Measurements from ENCODE around the gene AUH. TPM values are rescaled to one million over a fixed set of nuclear protein-coding genes. Genes with fewer than 3 reads are reported as not detected.
A peak's percentile ranks its signal among the peaks of the same experiment; 100 is the strongest.
"Not testable (repeated sequence)": the region's sequence is repeated elsewhere in the genome, so short reads cannot be mapped to it uniquely, and the experiment has no call there.

AUH gene
- total RNA-seq, 1 donor from 2014 or later, result 9.8 TPM

GRCh38 chr9:91376239-91376638, 14.5 kb upstream of the AUH start:
- Mint-ChIP-seq H3K27me3 (ENCODE audit: low read depth, unreplicated experiment) (no peaks in the 10 kb centered on the region), H3K27ac (ENCODE audit: unreplicated experiment) (no peak overlapping the region), H3K9me3 (ENCODE audit: unreplicated experiment) (peaks cover 3% of the 10 kb centered on the region), H3K4me1 (ENCODE audit: low read depth, unreplicated experiment) (peaks cover 5% of the 10 kb centered on the region), H3K4me3 (ENCODE audit: unreplicated experiment) (no peak overlapping the region), H3K36me3 (ENCODE audit: low read depth, unreplicated experiment) (no peaks in the 10 kb centered on the region)
- no peaks in the 10 kb centered on the region for H3K9me3 ChIP-seq (ENCODE audit: insufficient read depth, low read depth, low read length)
- H3K27me3 ChIP-seq (ENCODE audit: insufficient read depth, low read length), result no peaks in the 10 kb centered on the region
- no peaks in the 10 kb centered on the region for H4K20me1 ChIP-seq (ENCODE audit: insufficient read depth, low read length)
- H3K36me3 ChIP-seq (ENCODE audit: insufficient read depth, low read length), result no peaks in the 10 kb centered on the region
- no peak overlapping the region for H3K4me2 ChIP-seq (ENCODE audit: low read length)
- FAIRE-seq (no peak), DNase-seq (ENCODE audit: low read depth) (peak; percentile 52)
- no peak overlapping the region for H3K9ac ChIP-seq (ENCODE audit: low read length)
- H2AFZ ChIP-seq (ENCODE audit: low read depth, low read length), result no peak overlapping the region
- H3K27ac ChIP-seq (ENCODE audit: low read depth, low read length), result no peak overlapping the region
- H3K79me2 ChIP-seq (ENCODE audit: insufficient read depth, low read length), result no peaks in the 10 kb centered on the region
- H3K4me1 ChIP-seq (ENCODE audit: insufficient read depth, low read length), result peaks cover 11% of the 10 kb centered on the region
- TF ChIP-seq EZH2 (IDR thresholded peaks at IDR 0.05; ENCODE audit: insufficient read depth, low read length) (no peak), CTCF (IDR thresholded peaks at IDR 0.05; ENCODE audit: insufficient read depth, low read depth, low read length) (no peak)
- no peak overlapping the region for H3K4me3 ChIP-seq (ENCODE audit: insufficient read depth, low read depth, low read length)

- H3K27ac Mint-ChIP-seq (ENCODE audit: unreplicated experiment), result no peak overlapping the region
- Histone ChIP-seq H3K9me3 (ENCODE audit: insufficient read depth, low read depth, low read length) (no peaks in the 10 kb centered on the region), H3K9ac (ENCODE audit: low read length) (no peak overlapping the region), H3K27me3 (ENCODE audit: insufficient read depth, low read length) (no peaks in the 10 kb centered on the region), H3K4me2 (ENCODE audit: low read length) (peak overlapping the region; percentile 15), H3K36me3 (ENCODE audit: insufficient read depth, low read length) (no peaks in the 10 kb centered on the region), H3K4me3 (ENCODE audit: insufficient read depth, low read depth, low read length) (no peak overlapping the region), H3K27ac (ENCODE audit: low read depth, low read length) (peak overlapping the region; percentile 26), H4K20me1 (ENCODE audit: insufficient read depth, low read length) (no peaks in the 10 kb centered on the region), H3K79me2 (ENCODE audit: insufficient read depth, low read length) (no peaks in the 10 kb centered on the region), H2AFZ (ENCODE audit: low read depth, low read length) (no peak overlapping the region), H3K4me1 (ENCODE audit: insufficient read depth, low read length) (peaks cover 11% of the 10 kb centered on the region)
- DNase-seq (ENCODE audit: low read depth), result peak; percentile 87
- no peaks in the 10 kb centered on the region for H3K27me3 Mint-ChIP-seq (ENCODE audit: low read depth, unreplicated experiment)
- no peak overlapping the region for H3K4me3 Mint-ChIP-seq (ENCODE audit: unreplicated experiment)
- peaks cover 5% of the 10 kb centered on the region for H3K4me1 Mint-ChIP-seq (ENCODE audit: low read depth, unreplicated experiment)
- no peak for TF ChIP-seq CTCF (IDR thresholded peaks at IDR 0.05; ENCODE audit: insufficient read depth, low read depth, low read length)
- no peaks in the 10 kb centered on the region for H3K36me3 Mint-ChIP-seq (ENCODE audit: low read depth, unreplicated experiment)
- peaks cover 3% of the 10 kb centered on the region for H3K9me3 Mint-ChIP-seq (ENCODE audit: unreplicated experiment)
- peak; percentile 64 for FAIRE-seq
These were observed 13.2 kb upstream of the AUH start for GRCh38 chr9:91374939-91375338.

GRCh38 chr9:91371894-91372293, 10.2 kb upstream of the AUH start:
- no peak overlapping the region for H2AFZ ChIP-seq (ENCODE audit: low read depth, low read length)
- no peaks in the 10 kb centered on the region for H3K27me3 ChIP-seq (ENCODE audit: insufficient read depth, low read length)
- Mint-ChIP-seq H3K4me3 (ENCODE audit: unreplicated experiment) (no peak overlapping the region), H3K27ac (ENCODE audit: unreplicated experiment) (no peak overlapping the region), H3K9me3 (ENCODE audit: unreplicated experiment) (no peaks in the 10 kb centered on the region), H3K36me3 (ENCODE audit: low read depth, unreplicated experiment) (no peaks in the 10 kb centered on the region), H3K4me1 (ENCODE audit: low read depth, unreplicated experiment) (no peaks in the 10 kb centered on the region), H3K27me3 (ENCODE audit: low read depth, unreplicated experiment) (no peaks in the 10 kb centered on the region)
- no peak for DNase-seq (ENCODE audit: low read depth)
- peaks cover 5% of the 10 kb centered on the region for H3K4me1 ChIP-seq (ENCODE audit: insufficient read depth, low read length)
- H3K4me3 ChIP-seq (ENCODE audit: insufficient read depth, low read depth, low read length), result no peak overlapping the region
- H3K36me3 ChIP-seq (ENCODE audit: insufficient read depth, low read length), result no peaks in the 10 kb centered on the region
- H3K4me2 ChIP-seq (ENCODE audit: low read length), result no peak overlapping the region
- H3K79me2 ChIP-seq (ENCODE audit: insufficient read depth, low read length), result no peaks in the 10 kb centered on the region
- H4K20me1 ChIP-seq (ENCODE audit: insufficient read depth, low read length), result no peaks in the 10 kb centered on the region
- no peak for FAIRE-seq
- TF ChIP-seq EZH2 (IDR thresholded peaks at IDR 0.05; ENCODE audit: insufficient read depth, low read length), result no peak
- TF ChIP-seq CTCF (IDR thresholded peaks at IDR 0.05; ENCODE audit: insufficient read depth, low read depth, low read length), result no peak
- no peak overlapping the region for H3K9ac ChIP-seq (ENCODE audit: low read length)
- no peaks in the 10 kb centered on the region for H3K9me3 ChIP-seq (ENCODE audit: insufficient read depth, low read depth, low read length)
- H3K27ac ChIP-seq (ENCODE audit: low read depth, low read length), result no peak overlapping the region

GRCh38 chr9:91370006-91370405, 8.3 kb upstream of the AUH start:
- H3K9me3 ChIP-seq (ENCODE audit: insufficient read depth, low read depth, low read length); H3K4me1 Mint-ChIP-seq (ENCODE audit: low read depth, unreplicated experiment); DNase-seq (ENCODE audit: low read depth); H3K9ac ChIP-seq (ENCODE audit: low read length); H3K27me3 ChIP-seq (ENCODE audit: insufficient read depth, low read length); FAIRE-seq; H3K36me3 Mint-ChIP-seq (ENCODE audit: low read depth, unreplicated experiment); H2AFZ ChIP-seq (ENCODE audit: low read depth, low read length); H3K27ac ChIP-seq (ENCODE audit: low read depth, low read length); H3K27ac Mint-ChIP-seq (ENCODE audit: unreplicated experiment); H3K27me3 Mint-ChIP-seq (ENCODE audit: low read depth, unreplicated experiment); H4K20me1 ChIP-seq (ENCODE audit: insufficient read depth, low read length); H3K79me2 ChIP-seq (ENCODE audit: insufficient read depth, low read length); H3K4me2 ChIP-seq (ENCODE audit: low read length); H3K9me3 Mint-ChIP-seq (ENCODE audit: unreplicated experiment); H3K36me3 ChIP-seq (ENCODE audit: insufficient read depth, low read length); H3K4me1 ChIP-seq (ENCODE audit: insufficient read depth, low read length); H3K4me3 Mint-ChIP-seq (ENCODE audit: unreplicated experiment); H3K4me3 ChIP-seq (ENCODE audit: insufficient read depth, low read depth, low read length): not testable (repeated sequence)
